ENCODE data around the gene RPRML. TPM values are rescaled to one million over a fixed set of nuclear protein-coding genes. Genes with fewer than 3 reads are reported as not detected.
A peak's percentile ranks its signal among the peaks of the same experiment; 100 is the strongest.

Gene RPRML
- total and polyA plus RNA-seq, 10 donors, result not detected

DNA sequence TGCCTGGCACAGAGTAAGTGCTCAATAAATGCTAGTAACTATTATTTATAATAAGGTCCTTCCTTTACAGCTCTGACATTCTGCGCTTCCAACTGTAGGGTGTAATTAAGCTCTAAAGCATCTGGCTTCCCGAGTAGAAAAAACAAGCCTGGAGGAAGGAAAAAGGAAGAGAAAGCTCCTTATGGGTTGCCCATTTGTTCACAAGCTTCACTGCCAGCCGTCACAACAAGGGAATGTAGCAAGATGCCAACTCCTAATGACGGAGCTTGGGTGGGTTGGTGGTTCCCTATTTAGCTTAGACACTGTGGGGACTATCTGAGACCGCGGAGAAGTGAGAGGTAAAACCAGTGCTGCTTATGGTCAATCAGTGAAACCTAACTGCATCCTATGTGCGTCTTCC, 7.3 kb upstream of the RPRML start:
- intact Hi-C loops (cut with DNase I; ENCODE audit: low total_unique reads), result no loop called here
- H3K36me3 ChIP-seq, result no peaks in the 10 kb centered on the region
- H3K27me3 ChIP-seq (replicated peaks in 1 of 7), result peaks cover 0 to 6% (median 0%) of the 10 kb centered on the region in 7 donors
- H3K27ac ChIP-seq, result peak overlapping the region in 1 of 8 donors; percentile 24
- TF ChIP-seq POLR2AphosphoS5 (IDR thresholded peaks at IDR 0.05), result no peak
- no peak for TF ChIP-seq POLR2A (IDR thresholded peaks at IDR 0.05)
- TF ChIP-seq, protein P1, sequence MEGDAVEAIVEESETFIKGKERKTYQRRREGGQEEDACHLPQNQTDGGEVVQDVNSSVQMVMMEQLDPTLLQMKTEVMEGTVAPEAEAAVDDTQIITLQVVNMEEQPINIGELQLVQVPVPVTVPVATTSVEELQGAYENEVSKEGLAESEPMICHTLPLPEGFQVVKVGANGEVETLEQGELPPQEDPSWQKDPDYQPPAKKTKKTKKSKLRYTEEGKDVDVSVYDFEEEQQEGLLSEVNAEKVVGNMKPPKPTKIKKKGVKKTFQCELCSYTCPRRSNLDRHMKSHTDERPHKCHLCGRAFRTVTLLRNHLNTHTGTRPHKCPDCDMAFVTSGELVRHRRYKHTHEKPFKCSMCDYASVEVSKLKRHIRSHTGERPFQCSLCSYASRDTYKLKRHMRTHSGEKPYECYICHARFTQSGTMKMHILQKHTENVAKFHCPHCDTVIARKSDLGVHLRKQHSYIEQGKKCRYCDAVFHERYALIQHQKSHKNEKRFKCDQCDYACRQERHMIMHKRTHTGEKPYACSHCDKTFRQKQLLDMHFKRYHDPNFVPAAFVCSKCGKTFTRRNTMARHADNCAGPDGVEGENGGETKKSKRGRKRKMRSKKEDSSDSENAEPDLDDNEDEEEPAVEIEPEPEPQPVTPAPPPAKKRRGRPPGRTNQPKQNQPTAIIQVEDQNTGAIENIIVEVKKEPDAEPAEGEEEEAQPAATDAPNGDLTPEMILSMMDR (IDR thresholded peaks at IDR 0.05 in 8 of 11, conservative IDR thresholded peaks at IDR 0.05 in 3 of 11), result no peak
- DNase-seq, result no peak
- H3K4me3 ChIP-seq, result no peak overlapping the region
- WGBS, 5 donors, result 75 to 82% (median 78%) methylated on average over 7 of the region's 7 CpGs
- peaks cover 0 to 5% (median 0%) of the 10 kb centered on the region in 6 donors for H3K4me1 ChIP-seq
- H3K9me3 ChIP-seq, result no peaks in the 10 kb centered on the region

GRCh38 chr17:46984892-46985291, 5.8 kb upstream of the RPRML start:
- WGBS, 5 donors, result 66 to 86% (median 78%) methylated on average over 5 of the region's 5 CpGs
- Histone ChIP-seq H3K4me3 (no peak overlapping the region), H3K27ac (peak overlapping the region in 3 of 8 donors; percentile 6 to 57 (median 53)), H3K36me3 (no peaks in the 10 kb centered on the region), H3K9me3 (no peaks in the 10 kb centered on the region), H3K27me3 (replicated peaks in 1 of 7) (peaks cover 0 to 17% (median 4%) of the 10 kb centered on the region in 7 donors), H3K4me1 (peaks cover 0 to 5% (median 0%) of the 10 kb centered on the region in 6 donors)
- TF ChIP-seq, protein P1 (IDR thresholded peaks at IDR 0.05 in 8 of 11, conservative IDR thresholded peaks at IDR 0.05 in 3 of 11), result no peak
- peak in 1 of 3 donors; percentile 64 for TF ChIP-seq POLR2AphosphoS5 (IDR thresholded peaks at IDR 0.05)
- intact Hi-C loops (cut with DNase I; ENCODE audit: low total_unique reads), result no loop called here
- DNase-seq, result no peak

- TF ChIP-seq POLR2AphosphoS5 (IDR thresholded peaks at IDR 0.05) (peak in 1 of 3 donors; percentile 12), POLR2A (IDR thresholded peaks at IDR 0.05) (no peak)
- TF ChIP-seq, protein P1 (IDR thresholded peaks at IDR 0.05 in 8 of 11, conservative IDR thresholded peaks at IDR 0.05 in 3 of 11), result no peak
- H3K4me1 ChIP-seq, result peaks cover 2 to 10% (median 5%) of the 10 kb centered on the region in 6 donors
- peak overlapping the region in 4 of 8 donors; percentile 6 to 57 (median 38) for H3K27ac ChIP-seq
- H3K4me3 ChIP-seq, result no peak overlapping the region
- WGBS, 5 donors, result 46 to 80% (median 71%) methylated on average over 6 of the region's 6 CpGs
- H3K27me3 ChIP-seq (replicated peaks in 1 of 7), result peaks cover 0 to 22% (median 10%) of the 10 kb centered on the region in 7 donors
- no peaks in the 10 kb centered on the region for H3K9me3 ChIP-seq
- DNase-seq, result no peak
- intact Hi-C loops (cut with DNase I; ENCODE audit: low total_unique reads), result no loop called here
- no peaks in the 10 kb centered on the region for H3K36me3 ChIP-seq
These were observed 5.3 kb upstream of the RPRML start for GRCh38 chr17:46984341-46984740.

- TF ChIP-seq, protein P1 (IDR thresholded peaks at IDR 0.05 in 8 of 11, conservative IDR thresholded peaks at IDR 0.05 in 3 of 11), result no peak
- TF ChIP-seq POLR2AphosphoS5 (IDR thresholded peaks at IDR 0.05), result no peak
- TF ChIP-seq POLR2A (IDR thresholded peaks at IDR 0.05), result no peak
- DNase-seq, result no peak
These were observed 4.7 kb upstream of the RPRML start for GRCh38 chr17:46983782-46984181.

More at GRCh38 chr17:46983782-46984181, 4.7 kb upstream of the RPRML start:
- Histone ChIP-seq H3K4me3 (no peak overlapping the region), H3K27me3 (replicated peaks in 1 of 7) (peaks cover 0 to 28% (median 15%) of the 10 kb centered on the region in 7 donors), H3K4me1 (peaks cover 7 to 16% (median 11%) of the 10 kb centered on the region in 6 donors), H3K27ac (peak overlapping the region in 2 of 8 donors; percentile 53 to 57), H3K36me3 (no peaks in the 10 kb centered on the region), H3K9me3 (no peaks in the 10 kb centered on the region)
- WGBS, 5 donors, result 69 to 85% (median 81%) methylated on average over 5 to 6 of the region's 6 CpGs
- intact Hi-C loops (cut with DNase I; ENCODE audit: low total_unique reads), result no loop called here

All from spleen (tissue), 11 donors.